Body of pancreas (tissue), 4 donors: ENCODE results near the gene DCBLD1. TPM values are rescaled to one million over a fixed set of nuclear protein-coding genes. Genes with fewer than 3 reads are reported as not detected.
"Not testable (repeated sequence)": the region's sequence is repeated elsewhere in the genome, so short reads cannot be mapped to it uniquely, and the experiment has no call there.

Source experiments
- ATAC-seq: fragments of 150-250 bp; one replicate; pipeline ENCODE4 v1.9.1; 2016
- DNase-seq, 4 donors: peaks; one replicate each; pipeline ENCODE4 v3.0.0-alpha.2; 2019
- H3K27ac ChIP-seq, 4 donors: fragments of 200-600 bp; sonication (generic); 1 replicate in 3 of 4; 2 replicates in 1 of 4; pipeline versions ENCODE4 v1.5.1 to v1.6.1; 2016 to 2019; ENCODE audit warnings: mild to moderate bottlenecking in 1 of 4, mixed read lengths in 1 of 4, moderate library complexity in 1 of 4
- H3K27me3 ChIP-seq, 2 donors: fragments of 200-600 bp; sonication (generic); one replicate each; pipeline ENCODE4 v1.6.0; 2016; ENCODE audit warnings: mild to moderate bottlenecking in 1 of 2
- H3K36me3 ChIP-seq, 2 donors: fragments of 200-600 bp; sonication (generic); replicated peaks in 1 of 2; 2 replicates each; pipeline ENCODE4 v1.5.1; 2016; ENCODE audit warnings: low read depth in 2 of 2; ENCODE audit not compliant: insufficient read depth in 1 of 2
- H3K4me1 ChIP-seq: fragments of 200-600 bp; sonication (generic); one replicate; pipeline ENCODE4 v1.6.0; 2016
- H3K4me3 ChIP-seq, 2 donors: fragments of 200-600 bp; sonication (generic); 1 replicate in 1 of 2; 2 replicates in 1 of 2; pipeline ENCODE4 v1.5.1; 2016 to 2019
- H3K9me3 ChIP-seq, 3 donors: fragments of 200-600 bp; sonication (generic); 1 replicate in 2 of 3; 2 replicates in 1 of 3; pipeline ENCODE4 v1.5.1; 2016
- POLR2A ChIP-seq, 3 donors: fragments of 450-650 bp; IDR thresholded peaks; one replicate each; pipeline ENCODE4 v1.6.1; 2016; ENCODE audit warnings: antibody characterized with exemption in 3 of 3, mild to moderate bottlenecking in 2 of 3
- WGBS, 2 donors: methylation state at CpG; one replicate each; pipeline ENCODE4 v1.1.5; 2017; 5-methylcytosine and 5-hydroxymethylcytosine counted together
- intact Hi-C: fragments of 100-400 bp; cut with DNase I; formaldehyde crosslinking; loops from one replicate; pipeline ENCODE4 v1.15.1; 2023
- total RNA-seq, 2 donors: library from RNA; depleted of rRNA; stranded (reverse); fragments of >200 nt; gene quantifications; one replicate each; pipeline ENCODE4 v1.1.0, GENCODE V29; 2016
- TF ChIP-seq, protein P1 (sequence below), 7 experiments: fragments of 450-650 bp in 4 of 7; fragments of 200-600 bp in 3 of 7; sonication (generic) in 3 of 7; IDR thresholded peaks; one replicate each; pipeline ENCODE4 v1.5.1; 2016 to 2019; ENCODE audit warnings: antibody characterized with exemption in 7 of 7

Gene DCBLD1
- total RNA-seq = 10 to 100 TPM; 10.6 to 11.5 TPM

- no peaks in the 10 kb centered on the region for H3K9me3 ChIP-seq
- DNase-seq = peak; percentile 79 to 87 (median 84)
- intact Hi-C loops = no loop called here
- peak; percentile 86 for ATAC-seq
- peak within 1 kb of the TSS; percentile 81 to 95 (median 88) for H3K27ac ChIP-seq
- H3K27me3 ChIP-seq = no peaks in the 10 kb centered on the region
- H3K4me1 ChIP-seq = peaks cover 28% of the 10 kb centered on the region
- 0 to 1% methylated on average over 5 to 86 of the region's 96 CpGs for WGBS, 2 donors
- H3K4me3 ChIP-seq = peak within 1 kb of the TSS; percentile 21 to 62
- no peaks in the 10 kb centered on the region for H3K36me3 ChIP-seq
- peak; percentile 66 to 75 (median 72) for TF ChIP-seq POLR2A (IDR thresholded peaks at IDR 0.05)
- TF ChIP-seq, protein P1, sequence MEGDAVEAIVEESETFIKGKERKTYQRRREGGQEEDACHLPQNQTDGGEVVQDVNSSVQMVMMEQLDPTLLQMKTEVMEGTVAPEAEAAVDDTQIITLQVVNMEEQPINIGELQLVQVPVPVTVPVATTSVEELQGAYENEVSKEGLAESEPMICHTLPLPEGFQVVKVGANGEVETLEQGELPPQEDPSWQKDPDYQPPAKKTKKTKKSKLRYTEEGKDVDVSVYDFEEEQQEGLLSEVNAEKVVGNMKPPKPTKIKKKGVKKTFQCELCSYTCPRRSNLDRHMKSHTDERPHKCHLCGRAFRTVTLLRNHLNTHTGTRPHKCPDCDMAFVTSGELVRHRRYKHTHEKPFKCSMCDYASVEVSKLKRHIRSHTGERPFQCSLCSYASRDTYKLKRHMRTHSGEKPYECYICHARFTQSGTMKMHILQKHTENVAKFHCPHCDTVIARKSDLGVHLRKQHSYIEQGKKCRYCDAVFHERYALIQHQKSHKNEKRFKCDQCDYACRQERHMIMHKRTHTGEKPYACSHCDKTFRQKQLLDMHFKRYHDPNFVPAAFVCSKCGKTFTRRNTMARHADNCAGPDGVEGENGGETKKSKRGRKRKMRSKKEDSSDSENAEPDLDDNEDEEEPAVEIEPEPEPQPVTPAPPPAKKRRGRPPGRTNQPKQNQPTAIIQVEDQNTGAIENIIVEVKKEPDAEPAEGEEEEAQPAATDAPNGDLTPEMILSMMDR (IDR thresholded peaks at IDR 0.05) = peak in 1 of 7 experiments; percentile 16
Observed at GRCh38 chr6:117482240-117483003, at the start of gene DCBLD1. Gene DCBLD1 (plus strand): TSS chr6:117482674. CDS start chr6:117482782, 108 bp downstream.

DNA sequence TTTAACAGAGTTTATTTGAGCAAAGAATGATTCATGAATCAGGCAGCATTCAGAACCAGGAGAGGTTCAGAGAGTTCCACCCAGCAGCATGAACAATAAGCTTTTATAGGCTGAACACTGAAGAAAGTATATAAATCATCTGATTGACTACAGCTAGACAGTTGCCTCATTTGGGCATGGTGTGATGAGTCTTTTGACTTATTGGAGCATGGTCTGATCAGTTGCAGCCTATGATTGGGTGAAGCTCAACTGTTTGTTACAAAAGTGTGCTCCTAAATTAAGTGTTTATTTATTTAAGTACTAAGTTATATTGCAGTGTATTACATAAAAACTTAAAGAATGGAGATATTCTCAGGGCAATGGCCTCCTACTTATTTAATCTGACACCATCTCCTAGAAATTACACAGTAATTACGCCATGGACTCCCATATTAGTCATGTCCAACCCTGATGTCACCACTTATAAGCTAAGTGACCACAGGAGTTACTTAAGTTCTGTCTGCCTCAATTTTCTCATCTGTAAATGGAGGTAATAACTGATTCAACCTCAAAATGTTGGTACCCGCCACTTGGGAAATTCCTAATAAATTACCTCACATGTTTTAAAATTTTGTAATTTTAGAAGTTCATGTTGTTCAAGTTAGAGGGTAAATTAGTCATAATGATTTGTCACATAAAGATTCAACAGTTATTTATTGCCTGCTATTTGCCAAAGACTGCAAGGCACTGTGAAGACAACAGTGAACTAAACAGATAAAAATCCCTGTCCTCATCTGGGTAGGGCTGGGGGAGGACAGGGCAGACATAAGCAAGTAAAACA is 41.6 kb upstream of the DCBLD1 start:
- 88% methylated on average over 2 of the region's 2 CpGs for WGBS, 2 donors
- Histone ChIP-seq H3K27me3 (no peaks in the 10 kb centered on the region), H3K27ac (no peak overlapping the region), H3K9me3 (no peaks in the 10 kb centered on the region), H3K4me1 (no peaks in the 10 kb centered on the region), H3K4me3 (no peak overlapping the region), H3K36me3 (no peaks in the 10 kb centered on the region)
- intact Hi-C loops = no loop called here
- DNase-seq (no peak), ATAC-seq (no peak)
- TF ChIP-seq, protein P1 (IDR thresholded peaks at IDR 0.05) = no peak
- no peak for TF ChIP-seq POLR2A (IDR thresholded peaks at IDR 0.05)

GRCh38 chr6:117441824-117442264 is 40.6 kb upstream of the DCBLD1 start:
- intact Hi-C loops = no loop called here
- no peaks in the 10 kb centered on the region for H3K4me1 ChIP-seq
- no peaks in the 10 kb centered on the region for H3K27me3 ChIP-seq
- H3K36me3 ChIP-seq = no peaks in the 10 kb centered on the region
- no peaks in the 10 kb centered on the region for H3K9me3 ChIP-seq
- ATAC-seq = no peak
- DNase-seq = no peak
- H3K27ac ChIP-seq = no peak overlapping the region
- no peak overlapping the region for H3K4me3 ChIP-seq
- 60 to 68% methylated on average over 2 of the region's 2 CpGs for WGBS, 2 donors
- TF ChIP-seq, protein P1 (IDR thresholded peaks at IDR 0.05) = no peak
- TF ChIP-seq POLR2A (IDR thresholded peaks at IDR 0.05) = no peak

- H3K36me3 ChIP-seq, H3K27ac ChIP-seq, H3K4me3 ChIP-seq, DNase-seq, H3K27me3 ChIP-seq, H3K4me1 ChIP-seq, intact Hi-C loops, H3K9me3 ChIP-seq, ATAC-seq: not testable (repeated sequence)
- 82 to 86% methylated on average over 8 of the region's 8 CpGs for WGBS, 2 donors
Observed at GRCh38 chr6:117442313-117442712, 40.2 kb upstream of the DCBLD1 start.

DNA sequence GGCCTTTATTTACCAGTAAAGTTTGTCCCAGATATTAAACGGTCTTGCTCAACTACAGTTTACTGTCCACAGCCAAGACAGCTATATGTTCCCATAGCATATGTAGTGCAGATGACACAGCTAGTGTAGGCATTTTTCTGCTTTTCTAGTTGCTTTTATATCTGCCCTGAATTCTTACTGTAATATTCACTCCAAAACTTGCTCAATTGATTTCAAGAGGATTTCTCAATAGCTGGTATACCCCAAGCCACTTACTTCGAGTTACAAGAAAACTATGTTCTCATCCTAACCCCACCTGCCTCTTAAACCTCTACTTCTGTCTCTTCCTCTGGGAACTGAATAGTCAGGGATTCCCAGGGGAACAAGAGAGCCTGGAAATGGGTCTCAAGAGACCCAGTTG is 37.9 kb upstream of the DCBLD1 start:
- H3K36me3 ChIP-seq = no peaks in the 10 kb centered on the region
- intact Hi-C loops = no loop called here
- H3K27ac ChIP-seq = no peak overlapping the region
- ATAC-seq = no peak
- WGBS, 2 donors = 59 to 62% methylated on average over 2 of the region's 2 CpGs
- no peaks in the 10 kb centered on the region for H3K4me1 ChIP-seq
- no peaks in the 10 kb centered on the region for H3K27me3 ChIP-seq
- H3K4me3 ChIP-seq = no peak overlapping the region
- no peak for DNase-seq
- no peak for TF ChIP-seq POLR2A (IDR thresholded peaks at IDR 0.05)
- TF ChIP-seq, protein P1 (IDR thresholded peaks at IDR 0.05) = no peak
- H3K9me3 ChIP-seq = no peaks in the 10 kb centered on the region
